WTC11 (cell line): ENCODE data around the gene ATG13. TPM values are rescaled to one million over a fixed set of nuclear protein-coding genes. Genes with fewer than 3 reads are reported as not detected.

Experiments
- ATAC-seq: fragments of 200-7000 bp; cut with Tn5 transposase; 2 replicates; pipeline ENCODE4 v1.10.0; 2021; ENCODE audit warnings: mild to moderate bottlenecking, moderate library complexity
- CTCF ChIA-PET: fragments of 300-600 bp; sonication (Branson Sonifier 250); formaldehyde crosslinking; loops from one replicate; lab custom pipeline; 2021; ENCODE audit warnings: antibody characterized with exemption; lab: Charles Lee
- POLR2A ChIA-PET: fragments of 350-600 bp; sonication (Branson Sonifier 250); formaldehyde crosslinking; loops from one replicate; lab custom pipeline; 2021; ENCODE audit warnings: antibody characterized with exemption; lab: Charles Lee
- DNase-seq: peaks from one replicate; pipeline ENCODE4 v3.0.0; 2021; ENCODE audit warnings: low spot score
- H3K27ac Mint-ChIP-seq: 2 replicates; pipeline ENCODE4 v1.8.0; 2021; ENCODE audit warnings: mixed read lengths
- H3K27me3 Mint-ChIP-seq: 2 replicates; pipeline ENCODE4 v1.8.0; 2021; ENCODE audit warnings: low read depth, mild to moderate bottlenecking, moderate library complexity, mixed read lengths
- H3K36me3 Mint-ChIP-seq: 2 replicates; pipeline ENCODE4 v1.8.0; 2021; ENCODE audit warnings: mixed read lengths
- H3K4me1 Mint-ChIP-seq: 2 replicates; pipeline ENCODE4 v1.8.0; 2022; ENCODE audit warnings: mixed read lengths
- H3K4me3 Mint-ChIP-seq: 2 replicates; pipeline ENCODE4 v1.8.0; 2021; ENCODE audit warnings: mild to moderate bottlenecking, moderate library complexity, mixed read lengths
- H3K9me3 Mint-ChIP-seq: 2 replicates; pipeline ENCODE4 v1.8.0; 2021; ENCODE audit warnings: mixed read lengths
- ARID4B ChIP-seq: sonication (generic); formaldehyde crosslinking; IDR thresholded peaks from 2 replicates; pipeline ENCODE4 v1.8.0; 2023; ENCODE audit warnings: missing genetic modification reagents, mild to moderate bottlenecking, borderline replicate concordance
- ATF3 ChIP-seq: sonication (generic); formaldehyde crosslinking; conservative IDR thresholded peaks from 2 replicates; pipeline ENCODE4 v1.8.1; 2022; ENCODE audit warnings: mild to moderate bottlenecking, missing genetic modification reagents
- E2F1 ChIP-seq: sonication (generic); formaldehyde crosslinking; IDR thresholded peaks from 2 replicates; pipeline ENCODE4 v1.8.0; 2022; ENCODE audit warnings: mild to moderate bottlenecking, missing genetic modification reagents
- E2F4 ChIP-seq: sonication (generic); formaldehyde crosslinking; IDR thresholded peaks from 2 replicates; pipeline ENCODE4 v1.8.1; 2022; ENCODE audit warnings: low read depth, mild to moderate bottlenecking, moderate library complexity, missing genetic modification reagents, borderline replicate concordance
- ELF4 ChIP-seq: sonication (generic); formaldehyde crosslinking; IDR thresholded peaks from 2 replicates; pipeline ENCODE4 v1.8.1; 2022; ENCODE audit warnings: low read depth, mild to moderate bottlenecking, moderate library complexity, missing genetic modification reagents
- ERG ChIP-seq: fragments of 250-450 bp; sonication (Bioruptor Pico); IDR thresholded peaks from 2 replicates; pipeline ENCODE4 v1.8.0; 2021; ENCODE audit warnings: mild to moderate bottlenecking
- KAT7 ChIP-seq: sonication (generic); formaldehyde crosslinking; IDR thresholded peaks from 2 replicates; pipeline ENCODE4 v1.8.1; 2023; ENCODE audit warnings: missing genetic modification reagents, mild to moderate bottlenecking, borderline replicate concordance
- MAX ChIP-seq: sonication (generic); formaldehyde crosslinking; IDR thresholded peaks from 2 replicates; pipeline ENCODE4 v1.8.0; 2022; ENCODE audit warnings: mild to moderate bottlenecking, missing genetic modification reagents
- NFE2L1 ChIP-seq: sonication (generic); formaldehyde crosslinking; IDR thresholded peaks from 2 replicates; pipeline ENCODE4 v1.8.1; 2023; ENCODE audit warnings: missing genetic modification reagents
- NR1H2 ChIP-seq: sonication (generic); formaldehyde crosslinking; IDR thresholded peaks from 2 replicates; pipeline ENCODE4 v1.9.0; 2021; ENCODE audit warnings: mild to moderate bottlenecking, moderate library complexity, missing genetic modification reagents
- RELA ChIP-seq: sonication (generic); formaldehyde crosslinking; IDR thresholded peaks from 2 replicates; pipeline ENCODE4 v1.8.1; 2022; ENCODE audit warnings: missing genetic modification reagents, mild to moderate bottlenecking, borderline replicate concordance
- SMAD3 ChIP-seq: sonication (generic); formaldehyde crosslinking; IDR thresholded peaks from 2 replicates; pipeline ENCODE4 v1.8.0; 2022; ENCODE audit warnings: missing genetic modification reagents, mild to moderate bottlenecking, borderline replicate concordance
- SOX15 ChIP-seq: fragments of 250-450 bp; sonication (Bioruptor Pico); IDR thresholded peaks from 2 replicates; pipeline ENCODE4 v1.9.0; 2021; ENCODE audit warnings: mild to moderate bottlenecking
- ZBTB21 ChIP-seq: sonication (generic); formaldehyde crosslinking; IDR thresholded peaks from 2 replicates; pipeline ENCODE4 v1.8.1; 2023; ENCODE audit warnings: mild to moderate bottlenecking, missing genetic modification reagents, borderline replicate concordance
- ZNF138 ChIP-seq: sonication (generic); formaldehyde crosslinking; conservative IDR thresholded peaks from 2 replicates; pipeline ENCODE4 v1.8.1; 2022; ENCODE audit warnings: mild to moderate bottlenecking, moderate library complexity, missing genetic modification reagents
- ZNF219 ChIP-seq: sonication (generic); formaldehyde crosslinking; IDR thresholded peaks from 2 replicates; pipeline ENCODE4 v1.8.0; 2023; ENCODE audit warnings: missing genetic modification reagents, mild to moderate bottlenecking, borderline replicate concordance
- ZNF263 ChIP-seq: sonication (generic); formaldehyde crosslinking; IDR thresholded peaks from 2 replicates; pipeline ENCODE4 v1.8.1; 2022; ENCODE audit warnings: low read depth, mild to moderate bottlenecking, moderate library complexity, missing genetic modification reagents
- ZSCAN18 ChIP-seq: fragments of 250-450 bp; sonication (Bioruptor Pico); IDR thresholded peaks from 2 replicates; pipeline ENCODE4 v2.1.2; 2022; ENCODE audit warnings: mild to moderate bottlenecking, moderate library complexity
- total RNA-seq: library from RNA; stranded (reverse); gene quantifications from 3 replicates; pipeline ENCODE4 v1.2.3, GENCODE V29; 2021
- TF ChIP-seq, protein P1 (sequence below): sonication (generic); formaldehyde crosslinking; IDR thresholded peaks from 2 replicates; pipeline ENCODE4 v1.8.1; 2023; ENCODE audit warnings: mild to moderate bottlenecking, missing genetic modification reagents, moderate library complexity
- TF ChIP-seq, protein P2 (sequence below): sonication (generic); formaldehyde crosslinking; IDR thresholded peaks from 2 replicates; pipeline ENCODE4 v1.8.0; 2022; ENCODE audit warnings: mild to moderate bottlenecking, missing genetic modification reagents

The ATG13 gene
- total RNA-seq, 1 experiment from 2014 or later: 85.4 TPM

DNA sequence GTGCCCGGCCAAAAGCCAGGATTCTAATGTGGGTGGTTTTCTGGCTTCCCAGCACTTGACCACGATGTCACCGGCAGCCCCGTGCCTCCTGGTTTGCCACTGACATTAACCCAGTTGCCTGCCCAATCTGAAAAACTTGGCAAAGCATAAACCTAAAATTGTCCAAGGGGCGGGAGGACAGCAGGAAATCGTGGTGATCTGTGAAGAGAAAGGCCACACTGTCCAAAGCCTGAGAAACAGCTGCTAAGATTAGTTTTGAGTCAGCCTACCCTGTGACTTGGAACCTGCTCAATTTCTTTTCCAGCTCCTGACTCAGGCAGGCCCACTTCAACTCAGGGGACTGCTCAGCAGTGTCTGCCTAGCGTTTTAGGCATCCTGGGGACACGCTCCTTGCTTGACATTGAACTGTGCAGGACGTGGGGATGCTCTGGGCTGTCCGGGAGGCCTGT, 93.5 kb downstream of the ATG13 start:
- TF ChIP-seq ZSCAN18 (CRISPR knock-in tag): no peak
- TF ChIP-seq ARID4B: no peak
- TF ChIP-seq, protein P1, sequence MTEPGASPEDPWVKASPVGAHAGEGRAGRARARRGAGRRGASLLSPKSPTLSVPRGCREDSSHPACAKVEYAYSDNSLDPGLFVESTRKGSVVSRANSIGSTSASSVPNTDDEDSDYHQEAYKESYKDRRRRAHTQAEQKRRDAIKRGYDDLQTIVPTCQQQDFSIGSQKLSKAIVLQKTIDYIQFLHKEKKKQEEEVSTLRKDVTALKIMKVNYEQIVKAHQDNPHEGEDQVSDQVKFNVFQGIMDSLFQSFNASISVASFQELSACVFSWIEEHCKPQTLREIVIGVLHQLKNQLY (CRISPR knock-in tag): no peak
- TF ChIP-seq NFE2L1 (CRISPR knock-in tag): no peak
- no peaks in the 10 kb centered on the region for H3K9me3 Mint-ChIP-seq
- CTCF ChIA-PET: interaction anchor here (0.8 to 1.6 kb wide), 2 partner anchors 221 to 644 kb away, joined by 4 read pairs; no protein-coding TSS in a partner anchor
- no peaks in the 10 kb centered on the region for H3K4me1 Mint-ChIP-seq
- H3K27ac Mint-ChIP-seq: no peak overlapping the region
- no peaks in the 10 kb centered on the region for H3K27me3 Mint-ChIP-seq
- H3K36me3 Mint-ChIP-seq: peaks cover 2% of the 10 kb centered on the region; the same call in 1 of the 2 replicates
- ATAC-seq: no peak
- POLR2A ChIA-PET: no interaction called here
- no peak overlapping the region for H3K4me3 Mint-ChIP-seq
- no peak for DNase-seq

- CTCF ChIA-PET: interaction anchor here (0.8 to 1.6 kb wide), 2 partner anchors 221 to 644 kb away, joined by 4 read pairs; no protein-coding TSS in a partner anchor
- ATAC-seq: no peak
- Mint-ChIP-seq H3K27ac (no peak overlapping the region), H3K27me3 (no peaks in the 10 kb centered on the region), H3K4me3 (no peak overlapping the region)
- POLR2A ChIA-PET: no interaction called here
- no peak for TF ChIP-seq MAX (CRISPR knock-in tag)
- TF ChIP-seq ERG (CRISPR knock-in tag): no peak
- no peak for TF ChIP-seq E2F1 (CRISPR knock-in tag)
- TF ChIP-seq ZNF263 (CRISPR knock-in tag): no peak
- no peak for TF ChIP-seq E2F4 (CRISPR knock-in tag)
- TF ChIP-seq ZNF138 (CRISPR knock-in tag): no peak
- no peak for TF ChIP-seq NR1H2 (CRISPR knock-in tag)
- TF ChIP-seq RELA: no peak
- no peak for TF ChIP-seq ATF3 (CRISPR knock-in tag)
- no peak for TF ChIP-seq SMAD3
- no peak for TF ChIP-seq ELF4 (CRISPR knock-in tag)
- no peak for TF ChIP-seq ZSCAN18 (CRISPR knock-in tag)
- TF ChIP-seq ZNF219: no peak
- no peak for TF ChIP-seq SOX15
- no peak for TF ChIP-seq ZBTB21 (CRISPR knock-in tag)
- TF ChIP-seq, protein P2, sequence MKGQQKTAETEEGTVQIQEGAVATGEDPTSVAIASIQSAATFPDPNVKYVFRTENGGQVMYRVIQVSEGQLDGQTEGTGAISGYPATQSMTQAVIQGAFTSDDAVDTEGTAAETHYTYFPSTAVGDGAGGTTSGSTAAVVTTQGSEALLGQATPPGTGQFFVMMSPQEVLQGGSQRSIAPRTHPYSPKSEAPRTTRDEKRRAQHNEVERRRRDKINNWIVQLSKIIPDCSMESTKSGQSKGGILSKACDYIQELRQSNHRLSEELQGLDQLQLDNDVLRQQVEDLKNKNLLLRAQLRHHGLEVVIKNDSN (CRISPR knock-in tag): no peak
- TF ChIP-seq KAT7: no peak
- TF ChIP-seq, all 79 proteins: peak for 0
- DNase-seq: no peak
- H3K4me1 Mint-ChIP-seq: no peaks in the 10 kb centered on the region
- no peaks in the 10 kb centered on the region for H3K9me3 Mint-ChIP-seq
- H3K36me3 Mint-ChIP-seq: peaks cover 2% of the 10 kb centered on the region; the same call in 1 of the 2 replicates
Observed at GRCh38 chr11:46711303-46711702, 94.0 kb downstream of the ATG13 start.
